ENCODE results near the gene OR11H7. TPM values are rescaled to one million over a fixed set of nuclear protein-coding genes. Genes with fewer than 3 reads are reported as not detected.

The OR11H7 gene
- total and polyA plus RNA-seq, 2 of the 4 experiments (the other 2 are of a cell fraction) = not detected

GRCh38 chr14:20195911-20196310, 32.9 kb upstream of the OR11H7 start:
- Histone ChIP-seq H3K4me3 (ENCODE audit: insufficient read depth, low read depth, low read length) (no peak overlapping the region), H2AK9ac (replicated peaks; ENCODE audit: low read depth, low read length, poor library complexity) (no peak overlapping the region), H4K20me1 (ENCODE audit: insufficient read depth, low read length) (no peaks in the 10 kb centered on the region), H2BK120ac (ENCODE audit: low read depth, low read length) (no peak overlapping the region), H3K18ac (ENCODE audit: low read depth, low read length) (no peak overlapping the region), H3K56ac (ENCODE audit: extremely low read depth, insufficient read depth, low read length) (no peak overlapping the region), H4K5ac (ENCODE audit: low read depth, low read length) (no peak overlapping the region), H3K9ac (ENCODE audit: low read depth, low read length) (no peak overlapping the region), H3K9me3 (ENCODE audit: control insufficient read depth, insufficient read depth, low read length) (peaks cover 5% of the 10 kb centered on the region; the same call in 1 of the 2 replicates), H3K36me3 (ENCODE audit: control insufficient read depth, insufficient read depth, low read length) (no peaks in the 10 kb centered on the region), H2BK15ac (ENCODE audit: low read depth, low read length) (no peak overlapping the region), H4K91ac (ENCODE audit: insufficient read depth, low read depth, low read length) (no peak overlapping the region), H2AK5ac (ENCODE audit: low read depth, low read length) (no peak overlapping the region), H3K4ac (ENCODE audit: low read depth, low read length) (no peak overlapping the region), H3K27ac (ENCODE audit: insufficient read depth, low read length) (no peak overlapping the region), H3K27me3 (ENCODE audit: control insufficient read depth, insufficient read depth, low read length) (no peaks in the 10 kb centered on the region), H3K4me2 (ENCODE audit: low read depth, low read length) (no peak overlapping the region), H3K23ac (ENCODE audit: low read depth, low read length) (no peak overlapping the region), H3K4me1 (ENCODE audit: control insufficient read depth, insufficient read depth, low read length) (no peaks in the 10 kb centered on the region), H4K8ac (ENCODE audit: low read depth in 2 of 2, low read length in 2 of 2) (no peak overlapping the region), H3K14ac (replicated peaks; ENCODE audit: low read depth, low read length) (no peak overlapping the region), H2AFZ (replicated peaks; ENCODE audit: low read length, poor library complexity) (no peak overlapping the region), H2BK20ac (ENCODE audit: low read depth, low read length) (no peak overlapping the region), H2BK5ac (ENCODE audit: low read depth, low read length, poor library complexity, severe bottlenecking) (no peak overlapping the region), H3K79me1 (ENCODE audit: low read depth in 1 of 2, low read length in 2 of 2) (no peaks in the 10 kb centered on the region), H3K9me1 (ENCODE audit: insufficient read depth, low read length) (no peaks in the 10 kb centered on the region)
- dilution Hi-C loops (cut with HindIII; ENCODE audit: low sequenced_read_pairs, unreplicated experiment) = no loop called here
- intact Hi-C loops (cut with micrococcal nuclease) = no loop called here
- in situ Hi-C loops (cut with MboI; ENCODE audit: low sequenced_read_pairs) = no loop called here
- TF ChIP-seq CEBPB (IDR thresholded peaks at IDR 0.05; ENCODE audit: low read depth, low read length) = no peak
- no peak for TF ChIP-seq BHLHE40 (IDR thresholded peaks at IDR 0.05; ENCODE audit: low read depth, low read length)
- TF ChIP-seq, protein P1, sequence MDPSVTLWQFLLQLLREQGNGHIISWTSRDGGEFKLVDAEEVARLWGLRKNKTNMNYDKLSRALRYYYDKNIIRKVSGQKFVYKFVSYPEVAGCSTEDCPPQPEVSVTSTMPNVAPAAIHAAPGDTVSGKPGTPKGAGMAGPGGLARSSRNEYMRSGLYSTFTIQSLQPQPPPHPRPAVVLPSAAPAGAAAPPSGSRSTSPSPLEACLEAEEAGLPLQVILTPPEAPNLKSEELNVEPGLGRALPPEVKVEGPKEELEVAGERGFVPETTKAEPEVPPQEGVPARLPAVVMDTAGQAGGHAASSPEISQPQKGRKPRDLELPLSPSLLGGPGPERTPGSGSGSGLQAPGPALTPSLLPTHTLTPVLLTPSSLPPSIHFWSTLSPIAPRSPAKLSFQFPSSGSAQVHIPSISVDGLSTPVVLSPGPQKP (IDR thresholded peaks at IDR 0.05; ENCODE audit: borderline replicate concordance, low read depth, low read length) = no peak
- no peak for TF ChIP-seq FOS (IDR thresholded peaks at IDR 0.05; ENCODE audit: low read depth, low read length)
- no peak for TF ChIP-seq MAZ (IDR thresholded peaks at IDR 0.05; ENCODE audit: borderline replicate concordance, low read depth, low read length)
- no peak for TF ChIP-seq NFE2L2 (IDR thresholded peaks at IDR 0.05; ENCODE audit: low read depth, low read length)
- TF ChIP-seq SMC3 (IDR thresholded peaks at IDR 0.05; ENCODE audit: low read depth, low read length) = no peak
- TF ChIP-seq POLR2A (IDR thresholded peaks at IDR 0.05; ENCODE audit: low read depth, low read length) = no peak
- TF ChIP-seq, protein P2, sequence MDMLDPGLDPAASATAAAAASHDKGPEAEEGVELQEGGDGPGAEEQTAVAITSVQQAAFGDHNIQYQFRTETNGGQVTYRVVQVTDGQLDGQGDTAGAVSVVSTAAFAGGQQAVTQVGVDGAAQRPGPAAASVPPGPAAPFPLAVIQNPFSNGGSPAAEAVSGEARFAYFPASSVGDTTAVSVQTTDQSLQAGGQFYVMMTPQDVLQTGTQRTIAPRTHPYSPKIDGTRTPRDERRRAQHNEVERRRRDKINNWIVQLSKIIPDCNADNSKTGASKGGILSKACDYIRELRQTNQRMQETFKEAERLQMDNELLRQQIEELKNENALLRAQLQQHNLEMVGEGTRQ (IDR thresholded peaks at IDR 0.05; ENCODE audit: low read depth, low read length) = no peak
- TF ChIP-seq MAFK (IDR thresholded peaks at IDR 0.05; ENCODE audit: low read depth, low read length) = no peak
- TF ChIP-seq CHD1 (IDR thresholded peaks at IDR 0.05; ENCODE audit: low read depth, low read length) = no peak
- TF ChIP-seq RAD21 (IDR thresholded peaks at IDR 0.05; ENCODE audit: low read length) = no peak
- no peak for TF ChIP-seq RCOR1 (IDR thresholded peaks at IDR 0.05; ENCODE audit: insufficient replicate concordance, low read length)
- TF ChIP-seq, protein P3, sequence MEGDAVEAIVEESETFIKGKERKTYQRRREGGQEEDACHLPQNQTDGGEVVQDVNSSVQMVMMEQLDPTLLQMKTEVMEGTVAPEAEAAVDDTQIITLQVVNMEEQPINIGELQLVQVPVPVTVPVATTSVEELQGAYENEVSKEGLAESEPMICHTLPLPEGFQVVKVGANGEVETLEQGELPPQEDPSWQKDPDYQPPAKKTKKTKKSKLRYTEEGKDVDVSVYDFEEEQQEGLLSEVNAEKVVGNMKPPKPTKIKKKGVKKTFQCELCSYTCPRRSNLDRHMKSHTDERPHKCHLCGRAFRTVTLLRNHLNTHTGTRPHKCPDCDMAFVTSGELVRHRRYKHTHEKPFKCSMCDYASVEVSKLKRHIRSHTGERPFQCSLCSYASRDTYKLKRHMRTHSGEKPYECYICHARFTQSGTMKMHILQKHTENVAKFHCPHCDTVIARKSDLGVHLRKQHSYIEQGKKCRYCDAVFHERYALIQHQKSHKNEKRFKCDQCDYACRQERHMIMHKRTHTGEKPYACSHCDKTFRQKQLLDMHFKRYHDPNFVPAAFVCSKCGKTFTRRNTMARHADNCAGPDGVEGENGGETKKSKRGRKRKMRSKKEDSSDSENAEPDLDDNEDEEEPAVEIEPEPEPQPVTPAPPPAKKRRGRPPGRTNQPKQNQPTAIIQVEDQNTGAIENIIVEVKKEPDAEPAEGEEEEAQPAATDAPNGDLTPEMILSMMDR (conservative IDR thresholded peaks at IDR 0.05; ENCODE audit: low read depth, low read length) = no peak
- no peak for TF ChIP-seq MXI1 (IDR thresholded peaks at IDR 0.05; ENCODE audit: borderline replicate concordance, low read depth, low read length)
- TF ChIP-seq RFX5 (IDR thresholded peaks at IDR 0.05; ENCODE audit: low read depth, low read length) = no peak
- WGBS, 2 experiments (ENCODE audit: extremely low coverage in 2 of 2, insufficient read length in 1 of 2) = no CpG with 5 or more reads among the region's 2 CpGs
- no TSS peak for BruUV-seq (replicated peaks)
- CTCF ChIA-PET = no interaction called here
- ATAC-seq (ENCODE audit: low read depth) = no peak
- no peak for DNase-seq
- POLR2A ChIA-PET (ENCODE audit: unreplicated experiment) = no interaction called here
